Measurements from ENCODE around the gene SLC9A3.

DNA sequence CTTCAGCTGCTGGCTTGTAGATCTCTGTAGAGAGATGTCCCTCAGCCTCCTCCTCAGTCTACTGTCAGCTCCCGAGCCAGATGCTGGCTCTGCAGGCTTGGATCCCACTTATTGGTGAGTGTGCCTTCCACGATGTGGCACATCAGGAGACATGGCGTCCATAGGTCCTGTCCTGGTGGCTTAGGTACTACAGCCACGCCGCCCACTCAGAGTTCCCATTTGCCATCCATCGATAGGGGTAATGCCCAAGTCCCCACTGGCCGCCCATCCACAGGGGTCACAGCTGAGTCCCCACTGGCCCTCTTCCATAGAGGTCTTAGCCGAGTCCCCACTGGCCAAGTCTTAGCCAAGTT is 64.0 kb downstream of the SLC9A3 start:
- TF ChIP-seq, protein P1, sequence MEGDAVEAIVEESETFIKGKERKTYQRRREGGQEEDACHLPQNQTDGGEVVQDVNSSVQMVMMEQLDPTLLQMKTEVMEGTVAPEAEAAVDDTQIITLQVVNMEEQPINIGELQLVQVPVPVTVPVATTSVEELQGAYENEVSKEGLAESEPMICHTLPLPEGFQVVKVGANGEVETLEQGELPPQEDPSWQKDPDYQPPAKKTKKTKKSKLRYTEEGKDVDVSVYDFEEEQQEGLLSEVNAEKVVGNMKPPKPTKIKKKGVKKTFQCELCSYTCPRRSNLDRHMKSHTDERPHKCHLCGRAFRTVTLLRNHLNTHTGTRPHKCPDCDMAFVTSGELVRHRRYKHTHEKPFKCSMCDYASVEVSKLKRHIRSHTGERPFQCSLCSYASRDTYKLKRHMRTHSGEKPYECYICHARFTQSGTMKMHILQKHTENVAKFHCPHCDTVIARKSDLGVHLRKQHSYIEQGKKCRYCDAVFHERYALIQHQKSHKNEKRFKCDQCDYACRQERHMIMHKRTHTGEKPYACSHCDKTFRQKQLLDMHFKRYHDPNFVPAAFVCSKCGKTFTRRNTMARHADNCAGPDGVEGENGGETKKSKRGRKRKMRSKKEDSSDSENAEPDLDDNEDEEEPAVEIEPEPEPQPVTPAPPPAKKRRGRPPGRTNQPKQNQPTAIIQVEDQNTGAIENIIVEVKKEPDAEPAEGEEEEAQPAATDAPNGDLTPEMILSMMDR (IDR thresholded peaks at IDR 0.05 in 4 of 5, conservative IDR thresholded peaks at IDR 0.05 in 1 of 5) = no peak
- no peak for TF ChIP-seq POLR2A (IDR thresholded peaks at IDR 0.05)

All from gastrocnemius medialis (tissue), 4 donors.